T-helper 1 cell (primary cell): ENCODE data around the gene KRT4.
A peak's percentile ranks its signal among the peaks of the same experiment; 100 is the strongest.

Experiments used
- DNase-seq, 5 donors: peaks; one replicate each; pipeline ENCODE4 v3.0.0-alpha.2; 2012 to 2020

The KRT4 gene

DNA sequence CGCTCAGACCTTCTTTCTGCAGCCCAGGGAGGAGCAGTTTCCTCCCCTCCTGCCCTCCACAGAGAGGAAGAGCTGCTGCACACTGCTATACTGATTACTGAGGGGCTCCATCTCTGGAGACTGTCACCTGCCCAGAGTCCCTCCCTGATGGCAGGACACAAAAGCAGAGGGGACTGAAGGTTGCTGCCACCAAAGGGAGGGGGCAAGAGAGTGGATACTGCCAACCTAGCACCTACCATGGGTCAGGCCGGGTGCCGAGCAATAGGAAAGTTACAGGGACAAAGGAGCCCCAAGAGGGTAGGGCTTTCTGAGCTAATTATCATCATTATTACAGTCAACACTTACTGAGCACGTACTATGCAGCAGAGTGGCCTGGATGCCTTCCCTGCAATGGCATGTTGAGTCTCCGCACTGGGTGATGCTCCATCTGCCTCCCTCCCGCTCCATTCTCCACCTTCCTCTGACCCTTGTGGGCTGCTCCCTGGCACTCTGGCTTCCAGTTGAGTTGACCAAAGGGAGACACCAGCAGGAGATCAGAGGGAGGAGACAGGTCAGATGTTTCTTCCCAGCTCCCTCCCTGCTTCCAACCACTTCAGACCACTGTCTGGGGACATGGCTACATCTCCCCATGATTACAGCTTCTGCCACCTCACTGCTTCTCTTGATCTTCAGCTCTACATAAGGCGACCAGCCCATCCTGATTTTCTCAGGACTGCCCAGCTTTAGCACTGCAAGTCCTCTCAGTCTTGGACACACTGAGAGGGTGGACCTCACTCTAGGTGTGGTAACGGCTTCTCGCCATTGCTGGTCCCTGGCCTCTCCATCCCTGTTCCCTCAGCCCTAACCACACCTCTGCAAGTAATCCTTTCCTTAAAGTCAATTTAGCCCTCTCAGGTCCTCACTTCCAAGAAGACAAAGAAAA is 22.8 kb upstream of the KRT4 start:
- DNase-seq, result no peak

- peak in 1 of 5 donors; percentile 15 for DNase-seq
Observed at GRCh38 chr12:52836042-52836466, 22.1 kb upstream of the KRT4 start.

DNA sequence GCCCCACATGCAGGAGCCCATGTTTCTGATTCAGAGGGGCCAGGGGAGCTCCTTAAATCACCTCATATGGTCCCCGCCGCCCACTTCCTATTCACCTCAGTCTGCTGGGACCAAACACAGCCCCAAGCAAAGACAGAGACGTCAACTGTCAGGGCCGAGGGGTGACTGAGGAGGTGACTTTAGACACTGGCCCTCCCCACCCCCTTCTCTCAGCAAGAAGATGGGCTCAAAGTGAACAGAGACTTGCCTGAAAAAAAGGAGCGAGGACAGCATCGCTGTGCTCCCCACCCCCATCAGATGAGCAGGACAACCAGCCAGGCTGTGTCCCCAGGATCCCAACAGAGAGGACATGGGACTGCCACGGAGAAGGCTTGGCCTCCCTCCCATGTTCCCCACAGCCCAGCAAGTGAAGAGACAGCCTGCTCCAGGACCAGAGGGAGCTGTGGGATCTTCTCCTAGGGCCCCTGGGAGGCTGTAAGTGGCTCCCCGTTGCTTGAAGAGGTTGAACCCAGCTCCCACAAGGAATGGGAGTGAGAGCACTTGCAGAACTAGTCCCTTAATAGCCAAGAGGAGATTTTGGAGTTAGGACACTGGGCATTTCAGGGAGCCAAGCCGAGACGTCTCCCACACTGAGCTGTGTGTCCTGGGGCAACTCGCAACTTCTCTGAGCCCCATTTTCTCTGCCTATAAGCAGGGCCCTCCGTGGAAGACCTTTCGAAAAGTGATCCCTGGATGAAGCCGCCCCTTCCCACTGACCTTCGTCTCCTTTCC is 21.5 kb upstream of the KRT4 start:
- DNase-seq, result no peak

GRCh38 chr12:52834727-52835001 is 20.7 kb upstream of the KRT4 start:
- no peak for DNase-seq

GRCh38 chr12:52833922-52834726 is 20.2 kb upstream of the KRT4 start, which contains the start of gene KRT79:
TSS of gene KRT79 (minus strand) at chr12:52834311. CDS start at chr12:52834260, 51 bp downstream.
- DNase-seq, result no peak

GRCh38 chr12:52832985-52833905 is 19.3 kb upstream of the KRT4 start:
- no peak for DNase-seq

- DNase-seq, result no peak
Observed at GRCh38 chr12:52832451-52832850, 18.5 kb upstream of the KRT4 start.

DNA sequence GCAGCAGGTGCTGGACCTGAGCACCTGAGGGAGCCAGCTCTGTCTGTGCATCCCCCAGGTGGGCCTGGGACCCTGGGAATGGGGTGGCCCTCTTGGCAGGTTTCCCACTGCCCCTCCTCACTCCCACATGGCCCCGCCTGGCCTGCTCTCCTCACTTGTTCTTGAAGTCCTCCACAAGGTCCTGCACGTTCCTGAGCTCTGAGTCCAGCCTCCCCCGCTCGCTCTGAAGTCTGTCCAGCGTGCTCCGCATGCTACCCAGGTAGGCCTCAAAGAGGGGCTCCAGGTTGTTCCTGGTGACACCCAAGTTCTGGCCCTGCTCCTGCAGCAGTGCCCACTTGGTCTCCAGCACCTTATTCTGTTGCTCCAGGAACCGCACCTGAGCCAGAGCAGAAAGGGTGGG is 17.3 kb upstream of the KRT4 start:
- DNase-seq, result no peak

DNA sequence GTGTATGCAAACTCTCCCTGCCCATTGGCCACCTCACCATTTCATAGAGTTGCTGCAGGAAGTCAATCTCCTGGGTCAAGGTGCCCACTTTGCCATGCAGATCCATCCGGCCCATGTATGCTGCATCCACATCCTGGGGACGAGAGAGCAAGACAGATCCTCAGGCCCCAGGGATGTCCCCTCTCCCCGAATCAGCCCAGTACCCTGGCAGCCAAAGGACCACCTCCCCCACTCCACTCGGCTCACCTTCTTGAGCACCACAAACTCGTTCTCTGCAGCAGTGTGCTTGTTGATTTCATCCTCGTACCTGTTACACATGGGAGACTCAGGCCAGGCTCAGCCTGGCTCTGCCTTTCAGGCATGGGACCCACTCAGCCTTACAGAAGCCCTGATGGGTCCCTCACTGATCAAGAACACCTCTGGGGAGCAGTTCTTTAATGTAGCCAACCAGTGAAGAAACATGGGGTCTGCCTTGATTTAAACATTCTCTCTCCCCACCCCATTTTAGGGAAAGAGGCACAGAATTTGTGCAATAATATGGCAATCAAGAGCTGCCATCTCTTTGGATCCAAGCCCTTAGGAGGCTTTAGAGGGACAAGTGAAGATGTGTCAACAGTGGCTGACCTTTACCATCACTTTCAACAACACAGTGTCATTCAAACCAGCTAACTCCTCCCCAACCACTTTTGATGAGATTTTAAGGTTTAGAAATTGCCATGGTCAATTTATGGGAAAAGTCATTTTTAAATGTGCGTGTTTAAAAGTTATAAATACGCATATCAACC is 16.3 kb upstream of the KRT4 start:
- no peak for DNase-seq

- no peak for DNase-seq
Observed at GRCh38 chr12:52828591-52829021, 14.7 kb upstream of the KRT4 start.

GRCh38 chr12:52828156-52828555 is 14.2 kb upstream of the KRT4 start:
- no peak for DNase-seq

GRCh38 chr12:52827499-52828090 is 13.7 kb upstream of the KRT4 start:
- no peak for DNase-seq

- DNase-seq, result no peak
Observed at GRCh38 chr12:52826611-52827498, 12.9 kb upstream of the KRT4 start.

DNA sequence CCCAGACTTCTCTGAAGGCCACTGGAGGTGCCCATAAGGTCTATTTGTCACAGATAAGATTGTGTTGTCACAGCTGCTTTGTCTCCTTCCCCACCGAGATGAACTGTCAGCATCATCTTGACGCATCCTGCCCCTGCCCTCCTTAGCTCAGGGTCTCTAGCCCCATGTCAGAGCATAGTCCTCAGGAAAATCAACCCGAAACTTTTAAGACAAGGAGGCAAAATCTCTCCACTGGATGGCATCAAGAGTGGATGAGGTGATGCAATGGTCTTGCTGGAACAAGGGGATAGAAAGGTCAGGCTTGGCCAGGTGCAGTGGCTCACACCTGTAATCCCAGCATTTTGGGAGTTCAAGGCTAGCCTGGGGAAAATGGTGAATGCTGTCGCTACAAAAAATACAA is 12.0 kb upstream of the KRT4 start:
- no peak for DNase-seq

- DNase-seq, result no peak
Observed at GRCh38 chr12:52824741-52825410, 11.0 kb upstream of the KRT4 start.

DNA sequence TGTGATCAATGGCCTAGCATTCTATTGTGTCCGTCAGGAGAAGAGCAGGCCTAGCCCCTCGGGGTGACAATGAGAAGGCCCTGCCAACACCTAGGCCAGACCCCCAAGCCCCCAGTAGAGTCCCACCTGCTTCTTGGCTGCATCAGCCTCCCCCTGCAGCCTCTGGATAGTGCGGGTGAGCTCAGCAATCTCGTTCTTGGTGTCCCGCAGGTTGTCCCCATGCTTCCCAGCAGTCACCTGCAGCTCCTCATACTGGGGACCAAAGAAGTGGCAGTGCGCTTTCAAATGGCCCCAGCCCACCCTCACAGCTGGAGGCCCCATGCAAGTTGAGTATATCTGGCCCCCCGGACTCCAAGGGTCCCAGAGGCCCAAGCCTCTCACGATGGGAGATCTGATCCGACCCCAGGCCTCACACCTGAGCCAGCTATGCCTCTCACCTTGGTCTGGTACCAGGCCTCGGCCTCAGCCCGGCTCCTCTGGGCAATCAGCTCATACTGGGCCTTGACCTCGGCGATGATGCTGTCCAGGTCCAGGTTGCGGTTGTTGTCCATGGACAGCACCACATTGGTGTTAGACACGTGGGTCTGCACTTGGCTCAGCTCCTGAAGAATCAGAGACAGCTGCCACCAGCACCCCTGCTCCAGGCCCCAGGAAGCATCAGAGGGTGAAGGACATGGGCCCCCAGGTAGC is 10.0 kb upstream of the KRT4 start:
- DNase-seq, result no peak

GRCh38 chr12:52822771-52823510 is 9.0 kb upstream of the KRT4 start:
- no peak for DNase-seq
